Adipocyte (in vitro differentiated cells): Measurements from ENCODE around the gene LBH.

Source experiments
- DNase-seq: peaks from one replicate; pipeline ENCODE4 v3.0.0-alpha.2; 2015; ENCODE audit warnings: low read depth
- H3K27me3 ChIP-seq: replicated peaks from 2 replicates; pipeline ENCODE4 v1.7.0; 2013; ENCODE audit warnings: mild to moderate bottlenecking, low read length, moderate library complexity; ENCODE audit not compliant: control insufficient read depth, insufficient read depth
- H3K36me3 ChIP-seq: 2 replicates; pipeline ENCODE4 v1.7.0; 2013; ENCODE audit warnings: low read length, mild to moderate bottlenecking, moderate library complexity; ENCODE audit not compliant: control insufficient read depth, insufficient read depth, severe bottlenecking
- H3K4me1 ChIP-seq: 2 replicates; pipeline ENCODE4 v1.7.0; 2013; ENCODE audit warnings: mild to moderate bottlenecking, low read length, moderate library complexity; ENCODE audit not compliant: control insufficient read depth, insufficient read depth
- H3K4me3 ChIP-seq: 2 replicates; pipeline ENCODE4 v1.7.0; 2013; ENCODE audit warnings: mild to moderate bottlenecking, low read length, moderate library complexity
- H3K9ac ChIP-seq: 2 replicates; pipeline ENCODE4 v1.7.0; 2013; ENCODE audit warnings: mild to moderate bottlenecking, low read length, moderate library complexity
- H3K9me3 ChIP-seq: 2 replicates; pipeline ENCODE4 v1.7.0; 2013; ENCODE audit warnings: mild to moderate bottlenecking, low read length, moderate library complexity; ENCODE audit not compliant: control insufficient read depth

LBH gene

GRCh38 chr2:30197570-30198192 is 33.7 kb upstream of the LBH start:
- H3K36me3 ChIP-seq, result no peaks in the 10 kb centered on the region
- H3K27me3 ChIP-seq, result peaks cover 15% of the 10 kb centered on the region
- H3K4me3 ChIP-seq, result no peak overlapping the region
- no peak for DNase-seq
- H3K9me3 ChIP-seq, result no peaks in the 10 kb centered on the region
- peaks cover 17% of the 10 kb centered on the region for H3K4me1 ChIP-seq
- no peak overlapping the region for H3K9ac ChIP-seq

- Histone ChIP-seq H3K27me3 (peaks cover 15% of the 10 kb centered on the region), H3K36me3 (no peaks in the 10 kb centered on the region), H3K9ac (no peak overlapping the region), H3K4me1 (peaks cover 25% of the 10 kb centered on the region), H3K9me3 (no peaks in the 10 kb centered on the region), H3K4me3 (no peak overlapping the region)
- no peak for DNase-seq
These were observed 29.3 kb upstream of the LBH start for GRCh38 chr2:30201990-30202389.

GRCh38 chr2:30203156-30203555 is 28.2 kb upstream of the LBH start:
- Histone ChIP-seq H3K27me3 (peaks cover 15% of the 10 kb centered on the region), H3K4me3 (no peak overlapping the region), H3K36me3 (no peaks in the 10 kb centered on the region), H3K9ac (no peak overlapping the region), H3K9me3 (no peaks in the 10 kb centered on the region), H3K4me1 (peaks cover 25% of the 10 kb centered on the region)
- DNase-seq, result no peak

GRCh38 chr2:30204281-30204680 is 27.1 kb upstream of the LBH start:
- peaks cover 18% of the 10 kb centered on the region for H3K27me3 ChIP-seq
- H3K9ac ChIP-seq, result no peak overlapping the region
- no peak for DNase-seq
- no peak overlapping the region for H3K4me3 ChIP-seq
- H3K36me3 ChIP-seq, result no peaks in the 10 kb centered on the region
- peaks cover 19% of the 10 kb centered on the region for H3K4me1 ChIP-seq
- H3K9me3 ChIP-seq, result no peaks in the 10 kb centered on the region

- Histone ChIP-seq H3K4me1 (peaks cover 19% of the 10 kb centered on the region), H3K9me3 (no peaks in the 10 kb centered on the region), H3K27me3 (peaks cover 18% of the 10 kb centered on the region), H3K36me3 (no peaks in the 10 kb centered on the region), H3K4me3 (no peak overlapping the region), H3K9ac (no peak overlapping the region)
- DNase-seq, result no peak
These were observed 25.9 kb upstream of the LBH start for GRCh38 chr2:30205456-30205855.

- Histone ChIP-seq H3K27me3 (peaks cover 18% of the 10 kb centered on the region), H3K9ac (no peak overlapping the region), H3K36me3 (no peaks in the 10 kb centered on the region), H3K9me3 (no peaks in the 10 kb centered on the region), H3K4me3 (no peak overlapping the region), H3K4me1 (peaks cover 15% of the 10 kb centered on the region)
- peak; percentile 17 for DNase-seq
These were observed 24.6 kb upstream of the LBH start for GRCh38 chr2:30206461-30207430.

- no peaks in the 10 kb centered on the region for H3K36me3 ChIP-seq
- DNase-seq, result peak; percentile 88
- no peak overlapping the region for H3K4me3 ChIP-seq
- H3K4me1 ChIP-seq, result peaks cover 8% of the 10 kb centered on the region
- H3K9me3 ChIP-seq, result no peaks in the 10 kb centered on the region
- H3K27me3 ChIP-seq, result peaks cover 18% of the 10 kb centered on the region
- H3K9ac ChIP-seq, result no peak overlapping the region
These were observed 22.9 kb upstream of the LBH start for GRCh38 chr2:30208453-30208852.

- no peak overlapping the region for H3K4me3 ChIP-seq
- H3K9ac ChIP-seq, result no peak overlapping the region
- no peaks in the 10 kb centered on the region for H3K9me3 ChIP-seq
- DNase-seq, result no peak
- H3K4me1 ChIP-seq, result peaks cover 8% of the 10 kb centered on the region
- no peaks in the 10 kb centered on the region for H3K36me3 ChIP-seq
- H3K27me3 ChIP-seq, result peaks cover 22% of the 10 kb centered on the region
These were observed 22.1 kb upstream of the LBH start for GRCh38 chr2:30209227-30209626.

- Histone ChIP-seq H3K4me3 (no peak overlapping the region), H3K27me3 (peaks cover 15% of the 10 kb centered on the region), H3K9me3 (no peaks in the 10 kb centered on the region), H3K36me3 (no peaks in the 10 kb centered on the region), H3K9ac (no peak overlapping the region), H3K4me1 (peaks cover 15% of the 10 kb centered on the region)
- DNase-seq, result no peak
These were observed 18.0 kb upstream of the LBH start for GRCh38 chr2:30213326-30213725.

GRCh38 chr2:30213907-30214463 is 17.3 kb upstream of the LBH start:
- Histone ChIP-seq H3K9ac (no peak overlapping the region), H3K4me1 (peaks cover 15% of the 10 kb centered on the region), H3K27me3 (peaks cover 22% of the 10 kb centered on the region), H3K4me3 (no peak overlapping the region), H3K36me3 (no peaks in the 10 kb centered on the region), H3K9me3 (no peaks in the 10 kb centered on the region)
- no peak for DNase-seq

GRCh38 chr2:30216157-30216556 is 15.2 kb upstream of the LBH start:
- no peak overlapping the region for H3K9ac ChIP-seq
- peak; percentile 73 for DNase-seq
- H3K9me3 ChIP-seq, result no peaks in the 10 kb centered on the region
- peaks cover 15% of the 10 kb centered on the region for H3K4me1 ChIP-seq
- H3K27me3 ChIP-seq, result peaks cover 36% of the 10 kb centered on the region
- no peak overlapping the region for H3K4me3 ChIP-seq
- no peaks in the 10 kb centered on the region for H3K36me3 ChIP-seq
